Neural cell (in vitro differentiated cells): ENCODE results near the gene MPZL1. TPM values are rescaled to one million over a fixed set of nuclear protein-coding genes. Genes with fewer than 3 reads are reported as not detected.

Experiments used
- H2AFZ ChIP-seq: fragments of 200-600, 300-800 bp; sonication (generic), shearing (Covaris generic); 2 replicates; pipeline ENCODE4 v1.6.0; 2014; ENCODE audit warnings: low read depth, mild to moderate bottlenecking, antibody characterized with exemption, low read length, moderate library complexity
- H3F3A ChIP-seq: fragments of 200-600 bp; shearing (Covaris generic); 2 replicates; pipeline ENCODE4 v1.6.1; 2016; ENCODE audit warnings: mild to moderate bottlenecking, moderate library complexity, mixed read lengths, antibody characterized with exemption, low read length; ENCODE audit not compliant: insufficient read depth, poor library complexity, severe bottlenecking
- H3K27ac ChIP-seq: fragments of 200-600, 300-800 bp; sonication (generic), shearing (Covaris generic); 2 replicates; pipeline ENCODE4 v1.5.1; 2014; ENCODE audit warnings: mild to moderate bottlenecking, low read length, moderate library complexity
- H3K27me3 ChIP-seq: fragments of 300-800, 200-600 bp; sonication (generic), shearing (Covaris generic); 2 replicates; pipeline ENCODE4 v1.6.0; 2014; ENCODE audit warnings: mild to moderate bottlenecking, low read depth, low read length, moderate library complexity; ENCODE audit not compliant: insufficient read depth
- H3K36me3 ChIP-seq: fragments of 300-800, 200-600 bp; sonication (generic), shearing (Covaris generic); 2 replicates; pipeline ENCODE4 v1.5.1; 2014; ENCODE audit warnings: mild to moderate bottlenecking, antibody characterized with exemption, low read length, moderate library complexity; ENCODE audit not compliant: insufficient read depth
- H3K4me2 ChIP-seq: fragments of 300-800, 200-600 bp; sonication (generic), shearing (Covaris generic); 2 replicates; pipeline ENCODE4 v1.6.0; 2014; ENCODE audit warnings: mild to moderate bottlenecking, low read length
- H3K4me3 ChIP-seq: fragments of 300-800, 200-600 bp; sonication (generic), shearing (Covaris generic); 2 replicates; pipeline ENCODE4 v1.5.1; 2014; ENCODE audit warnings: mild to moderate bottlenecking, low read length, moderate library complexity
- H3K79me2 ChIP-seq: fragments of 200-600 bp; shearing (Covaris generic); replicated peaks from 2 replicates; pipeline ENCODE4 v1.6.0; 2014; ENCODE audit warnings: mild to moderate bottlenecking, low read length, moderate library complexity; ENCODE audit not compliant: insufficient read depth
- H3K9ac ChIP-seq: fragments of 300-800, 200-600 bp; sonication (generic), shearing (Covaris generic); 2 replicates; pipeline ENCODE4 v1.6.1; 2016; ENCODE audit warnings: mild to moderate bottlenecking, low read length, mixed read lengths
- H3K9me2 ChIP-seq: fragments of 200-600 bp; shearing (Covaris generic); 2 replicates; pipeline ENCODE4 v1.6.1; 2016; ENCODE audit warnings: mild to moderate bottlenecking, low read length, mixed read lengths; ENCODE audit not compliant: insufficient read depth
- H3K9me3 ChIP-seq: fragments of 200-600, 300-800 bp; sonication (generic), shearing (Covaris generic); 2 replicates; pipeline ENCODE4 v1.6.1; 2016; ENCODE audit warnings: mild to moderate bottlenecking, mixed run types, low read length, moderate library complexity, mixed read lengths
- H4K20me1 ChIP-seq: fragments of 200-600 bp; shearing (Covaris generic); 2 replicates; pipeline ENCODE4 v1.6.1; 2016; ENCODE audit warnings: mild to moderate bottlenecking, mixed run types; ENCODE audit not compliant: insufficient read depth
- CTCF ChIP-seq: fragments of 450-650 bp; IDR thresholded peaks from 2 replicates; pipeline ENCODE4 v1.5.1; 2014; ENCODE audit warnings: antibody characterized with exemption, mild to moderate bottlenecking, moderate library complexity; ENCODE audit not compliant: poor library complexity, severe bottlenecking
- EP300 ChIP-seq: fragments of 450-650 bp; conservative IDR thresholded peaks from 2 replicates; pipeline ENCODE4 v1.6.1; 2014; ENCODE audit warnings: antibody characterized with exemption, mild to moderate bottlenecking, moderate library complexity; ENCODE audit not compliant: poor library complexity, severe bottlenecking
- EZH2 ChIP-seq: fragments of 200-600, 300-800 bp; shearing (Covaris generic), sonication (generic); IDR thresholded peaks from 2 replicates; pipeline ENCODE4 v1.6.1; 2014; ENCODE audit warnings: antibody characterized with exemption, low read length, borderline replicate concordance, mild to moderate bottlenecking; ENCODE audit not compliant: insufficient read depth, poor library complexity, severe bottlenecking
- MXI1 ChIP-seq: fragments of 450-650 bp; conservative IDR thresholded peaks from 2 replicates; pipeline ENCODE4 v1.6.1; 2014; ENCODE audit warnings: antibody characterized with exemption, mild to moderate bottlenecking; ENCODE audit not compliant: poor library complexity, severe bottlenecking
- POLR2AphosphoS5 ChIP-seq: IDR thresholded peaks from 2 replicates; pipeline ENCODE4 v1.6.1; 2012
- RAD21 ChIP-seq: fragments of 450-650 bp; conservative IDR thresholded peaks from 2 replicates; pipeline ENCODE4 v1.6.1; 2014; ENCODE audit warnings: antibody characterized with exemption, mild to moderate bottlenecking, moderate library complexity
- REST ChIP-seq: IDR thresholded peaks from 2 replicates; pipeline ENCODE4 v1.6.1; 2012; ENCODE audit warnings: borderline replicate concordance
- SMC3 ChIP-seq: fragments of 450-650 bp; conservative IDR thresholded peaks from 2 replicates; pipeline ENCODE4 v1.6.1; 2014; ENCODE audit warnings: antibody characterized with exemption, mild to moderate bottlenecking, moderate library complexity; ENCODE audit not compliant: poor library complexity
- TAF1 ChIP-seq: IDR thresholded peaks from 2 replicates; pipeline ENCODE4 v1.6.1; 2012; ENCODE audit warnings: low read depth
- polyA plus RNA-seq: library from polyadenylated mRNA; depleted of rRNA; stranded (reverse); fragments of >200 nt; gene quantifications from 2 replicates; pipeline ENCODE4 v1.2.3, GENCODE V29; 2014

Gene MPZL1
- polyA plus RNA-seq, 1 donor from 2014 or later: 167 TPM

- H3K4me2 ChIP-seq: no peak overlapping the region
- no peak overlapping the region for H3K9ac ChIP-seq
- no peak for TF ChIP-seq RAD21
- TF ChIP-seq MXI1: no peak
- no peak for TF ChIP-seq CTCF
- TF ChIP-seq EZH2: no peak
- no peak for TF ChIP-seq REST
- TF ChIP-seq SMC3: no peak
- TF ChIP-seq TAF1: no peak
- no peaks in the 10 kb centered on the region for H3K9me3 ChIP-seq
- no peak overlapping the region for H3K4me3 ChIP-seq
- H2AFZ ChIP-seq: no peak overlapping the region
- no peaks in the 10 kb centered on the region for H4K20me1 ChIP-seq
- H3K27me3 ChIP-seq: no peaks in the 10 kb centered on the region
- H3K36me3 ChIP-seq: no peaks in the 10 kb centered on the region
- no peaks in the 10 kb centered on the region for H3F3A ChIP-seq
- H3K79me2 ChIP-seq: no peaks in the 10 kb centered on the region
- H3K27ac ChIP-seq: no peak overlapping the region
- no peaks in the 10 kb centered on the region for H3K9me2 ChIP-seq
Measured at GRCh38 chr1:167770127-167770526, 48.3 kb downstream of the MPZL1 start.

GRCh38 chr1:167772436-167772835 lies 50.7 kb downstream of the MPZL1 start:
- no peaks in the 10 kb centered on the region for H3F3A ChIP-seq
- H3K9ac ChIP-seq: no peak overlapping the region
- TF ChIP-seq EZH2 (no peak), POLR2AphosphoS5 (no peak), MXI1 (no peak), EP300 (no peak), REST (no peak), SMC3 (no peak)
- no peak overlapping the region for H3K4me2 ChIP-seq
- no peak overlapping the region for H3K27ac ChIP-seq
- no peaks in the 10 kb centered on the region for H4K20me1 ChIP-seq
- H3K79me2 ChIP-seq: no peaks in the 10 kb centered on the region
- no peaks in the 10 kb centered on the region for H3K27me3 ChIP-seq
- H3K9me3 ChIP-seq: no peaks in the 10 kb centered on the region
- no peaks in the 10 kb centered on the region for H3K36me3 ChIP-seq
- H3K4me3 ChIP-seq: no peak overlapping the region
- H2AFZ ChIP-seq: no peak overlapping the region
- no peaks in the 10 kb centered on the region for H3K9me2 ChIP-seq
